HepG2 (cell line): ENCODE data around the gene HSP90AB1. TPM values are rescaled to one million over a fixed set of nuclear protein-coding genes. Genes with fewer than 3 reads are reported as not detected.

Experiments
- AKAP8 ChIP-seq: sonication (generic); formaldehyde crosslinking; IDR thresholded peaks from 2 replicates; pipeline ENCODE4 v1.5.1; 2020; ENCODE audit warnings: mild to moderate bottlenecking, missing genetic modification reagents
- ATF4 ChIP-seq, 2 experiments: fragments of 450-650 bp in 1 of 2; sonication (generic) in 1 of 2; formaldehyde crosslinking; IDR thresholded peaks; 2 replicates each; pipeline versions ENCODE4 v1.5.0 to v1.8.0; 2020 to 2022; ENCODE audit warnings: mild to moderate bottlenecking in 1 of 2, missing genetic modification reagents in 1 of 2
- BCLAF1 ChIP-seq: fragments of 450-650 bp; IDR thresholded peaks from 2 replicates; pipeline ENCODE4 v1.6.1; 2017; ENCODE audit warnings: mild to moderate bottlenecking
- ELF3 ChIP-seq: IDR thresholded peaks from 2 replicates; pipeline ENCODE4 v1.6.1; 2016; ENCODE audit warnings: missing genetic modification reagents, missing compliant biosample characterization
- HOXA5 ChIP-seq: sonication (generic); formaldehyde crosslinking; IDR thresholded peaks from 2 replicates; pipeline ENCODE4 v1.4.0; 2020; ENCODE audit warnings: missing genetic modification reagents
- HOXD1 ChIP-seq: sonication (generic); formaldehyde crosslinking; IDR thresholded peaks from 2 replicates; pipeline ENCODE4 v1.5.0; 2020; ENCODE audit warnings: missing genetic modification reagents
- KAT2B ChIP-seq: fragments of 150-350 bp; IDR thresholded peaks from 2 replicates; pipeline ENCODE4 v1.6.1; 2014; ENCODE audit warnings: low read depth, low read length, borderline replicate concordance
- KDM5B ChIP-seq: sonication (generic); formaldehyde crosslinking; IDR thresholded peaks from 2 replicates; pipeline ENCODE4 v1.4.0; 2020; ENCODE audit warnings: missing genetic modification reagents, mild to moderate bottlenecking, borderline replicate concordance
- KLF16 ChIP-seq, 2 experiments: sonication (generic) in 1 of 2; formaldehyde crosslinking in 1 of 2; IDR thresholded peaks; 2 replicates each; pipeline versions ENCODE4 v1.6.1 to v1.8.0; 2016 to 2023; ENCODE audit warnings: missing genetic modification reagents in 2 of 2, missing compliant biosample characterization in 1 of 2
- MXD1 ChIP-seq: sonication (generic); formaldehyde crosslinking; IDR thresholded peaks from 2 replicates; pipeline ENCODE4 v1.4.0; 2020; ENCODE audit warnings: mild to moderate bottlenecking, missing genetic modification reagents
- NR2C2 ChIP-seq: sonication (generic); formaldehyde crosslinking; IDR thresholded peaks from 2 replicates; pipeline ENCODE4 v1.4.0; 2020; ENCODE audit warnings: missing genetic modification reagents, mild to moderate bottlenecking, moderate library complexity, borderline replicate concordance
- SATB2 ChIP-seq: sonication (generic); formaldehyde crosslinking; IDR thresholded peaks from 2 replicates; pipeline ENCODE4 v1.5.0; 2020; ENCODE audit warnings: missing genetic modification reagents
- SIX1 ChIP-seq: sonication (generic); formaldehyde crosslinking; IDR thresholded peaks from 2 replicates; pipeline ENCODE4 v1.4.0; 2020; ENCODE audit warnings: missing genetic modification reagents, borderline replicate concordance
- SOX5 ChIP-seq: IDR thresholded peaks from 2 replicates; pipeline ENCODE4 v1.6.1; 2016; ENCODE audit warnings: borderline replicate concordance
- TRAFD1 ChIP-seq: sonication (generic); formaldehyde crosslinking; IDR thresholded peaks from 2 replicates; pipeline ENCODE4 v1.5.1; 2020; ENCODE audit warnings: missing genetic modification reagents, mild to moderate bottlenecking, borderline replicate concordance
- TSC22D2 ChIP-seq: sonication (generic); formaldehyde crosslinking; IDR thresholded peaks from 2 replicates; pipeline ENCODE4 v1.5.1; 2020; ENCODE audit warnings: missing genetic modification reagents, mild to moderate bottlenecking, borderline replicate concordance
- XBP1 ChIP-seq: sonication (generic); formaldehyde crosslinking; IDR thresholded peaks from 2 replicates; pipeline ENCODE4 v1.5.0; 2020; ENCODE audit warnings: missing genetic modification reagents
- ZBTB33 ChIP-seq: sonication (generic); formaldehyde crosslinking; IDR thresholded peaks from 2 replicates; pipeline ENCODE4 v1.4.0; 2020; ENCODE audit warnings: missing genetic modification reagents
- ZNF451 ChIP-seq: sonication (generic); formaldehyde crosslinking; IDR thresholded peaks from 2 replicates; pipeline ENCODE4 v1.5.0; 2020; ENCODE audit warnings: mild to moderate bottlenecking, missing genetic modification reagents
- ZNF672 ChIP-seq: sonication (generic); formaldehyde crosslinking; IDR thresholded peaks from 2 replicates; pipeline ENCODE4 v1.8.1; 2022; ENCODE audit warnings: missing genetic modification reagents
- ZNF709 ChIP-seq: sonication (generic); formaldehyde crosslinking; IDR thresholded peaks from 2 replicates; pipeline ENCODE4 v1.5.0; 2020; ENCODE audit warnings: mild to moderate bottlenecking, missing genetic modification reagents
- polyA plus RNA-seq, 8 experiments: library from polyadenylated mRNA; depleted of rRNA in 3 of 8; stranded (reverse) in 7 of 8; unstranded in 1 of 8; fragments of >200 nt; fragmentation: Illumina TruSeq in 4 of 8; extraction: Trizol in 4 of 8; gene quantifications; 2 replicates each; pipeline versions ENCODE4 v1.2.1 to v1.2.3, GENCODE V29; 2011 to 2016; ENCODE audit warnings: low read depth in 4 of 8, missing spikeins in 1 of 8, mixed read lengths in 1 of 8; ENCODE audit not compliant: insufficient read depth in 1 of 8
- total RNA-seq, 5 experiments: library from RNA; depleted of rRNA; stranded (reverse); fragments of >200 nt; fragmentation: Illumina TruSeq; extraction: Trizol; gene quantifications; 2 replicates each; pipeline ENCODE4 v1.2.3, GENCODE V29; 2016; ENCODE audit warnings: low read depth in 1 of 5

HSP90AB1 gene
- total and polyA plus RNA-seq, 2 of the 13 experiments (the other 11 are each of a cell fraction or from before 2014, with no cell fraction given): 1,325 to 1,472 TPM

- TF ChIP-seq NR2C2 (CRISPR knock-in tag): no peak
- TF ChIP-seq ZBTB33 (CRISPR knock-in tag): peak; percentile 15; the same call in 1 of the 2 replicates
- TF ChIP-seq KAT2B: no peak
- no peak for TF ChIP-seq TRAFD1
- TF ChIP-seq SIX1 (CRISPR knock-in tag): no peak
- no peak for TF ChIP-seq ELF3 (CRISPR knock-in tag)
- TF ChIP-seq SOX5 (CRISPR knock-in tag): no peak; the same call in 1 of the 2 replicates
- TF ChIP-seq XBP1 (CRISPR knock-in tag): no peak
- TF ChIP-seq HOXD1: no peak
- TF ChIP-seq ZNF672 (CRISPR knock-in tag): no peak
- TF ChIP-seq TSC22D2 (CRISPR knock-in tag): no peak
- peak in 1 of 2 experiments; percentile 21; a peak in 1 of 4 replicates for TF ChIP-seq ATF4 (CRISPR knock-in tag; IDR thresholded peaks at IDR 0.05)
- TF ChIP-seq ZNF451 (CRISPR knock-in tag): peak; percentile 32; the same call in 1 of the 2 replicates
- peak; percentile 25; the same call in 1 of the 2 replicates for TF ChIP-seq AKAP8 (CRISPR knock-in tag)
- no peak for TF ChIP-seq BCLAF1
- peak; percentile 94 for TF ChIP-seq ZNF709 (CRISPR knock-in tag)
- peak; percentile 90 for TF ChIP-seq MXD1
- no peak for TF ChIP-seq SATB2 (CRISPR knock-in tag)
- TF ChIP-seq KDM5B: no peak; the same call in 1 of the 2 replicates
- TF ChIP-seq KLF16 (CRISPR knock-in tag; IDR thresholded peaks at IDR 0.05): peak in 1 of 2 experiments; percentile 75; a peak in 2 of 4 replicates
- peak; percentile 46; the same call in 1 of the 2 replicates for TF ChIP-seq HOXA5 (CRISPR knock-in tag)
Observed at GRCh38 chr6:44265007-44265721, 18.3 kb downstream of the HSP90AB1 start, which contains the start of gene NFKBIE (continued).
